Stimulated activated CD8-positive, alpha-beta memory T cell treated with anti-CD3 and anti-CD28 coated beads, Interleukin-15, amount 100 ng/mL, for 24 hours (primary cell): ENCODE data around the gene EFCAB7.

Experiments
- DNase-seq: peaks from one replicate; pipeline ENCODE4 v3.0.0-alpha.2; 2020; ENCODE audit warnings: low read depth

The EFCAB7 gene, protein sequence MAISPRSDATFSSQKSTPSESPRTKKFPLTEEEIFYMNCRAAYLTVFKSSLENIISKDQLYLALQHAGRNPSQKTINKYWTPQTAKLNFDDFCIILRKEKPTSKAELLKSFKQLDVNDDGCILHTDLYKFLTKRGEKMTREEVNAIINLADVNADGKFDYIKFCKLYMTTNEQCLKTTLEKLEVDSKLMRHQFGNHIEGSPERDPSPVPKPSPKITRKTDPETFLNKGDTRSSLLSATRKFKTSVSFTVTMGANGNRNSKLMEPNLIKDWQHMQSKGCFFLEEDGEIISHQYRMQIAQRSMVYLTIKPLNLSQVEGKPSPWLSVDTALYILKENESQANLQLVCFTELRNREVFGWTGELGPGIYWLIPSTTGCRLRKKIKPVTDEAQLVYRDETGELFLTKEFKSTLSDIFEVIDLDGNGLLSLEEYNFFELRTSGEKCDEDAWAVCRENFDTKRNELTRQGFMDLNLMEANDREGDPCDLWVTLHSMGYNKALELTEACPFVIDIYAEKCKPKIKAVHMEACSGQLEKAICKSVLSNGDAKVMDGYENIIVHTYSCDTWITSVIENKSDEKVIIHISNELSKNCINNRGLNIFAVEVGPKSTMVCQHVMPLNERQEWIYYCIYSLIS

GRCh38 chr1:63522891-63523728 lies at the start of gene EFCAB7, which contains the start of gene ITGB3BP:
EFCAB7 (plus strand) TSS chr1:63523525; CDS start chr1:63525573, 2,048 bp downstream.
ITGB3BP (minus strand) TSS chr1:63523225; CDS start chr1:63523133, 92 bp downstream.
- DNase-seq: peak; percentile 63

GRCh38 chr1:63475761-63476160 lies 47.6 kb upstream of the EFCAB7 start:
- no peak for DNase-seq

- no peak for DNase-seq
These were observed 43.3 kb upstream of the EFCAB7 start for GRCh38 chr1:63480057-63480456.

DNA sequence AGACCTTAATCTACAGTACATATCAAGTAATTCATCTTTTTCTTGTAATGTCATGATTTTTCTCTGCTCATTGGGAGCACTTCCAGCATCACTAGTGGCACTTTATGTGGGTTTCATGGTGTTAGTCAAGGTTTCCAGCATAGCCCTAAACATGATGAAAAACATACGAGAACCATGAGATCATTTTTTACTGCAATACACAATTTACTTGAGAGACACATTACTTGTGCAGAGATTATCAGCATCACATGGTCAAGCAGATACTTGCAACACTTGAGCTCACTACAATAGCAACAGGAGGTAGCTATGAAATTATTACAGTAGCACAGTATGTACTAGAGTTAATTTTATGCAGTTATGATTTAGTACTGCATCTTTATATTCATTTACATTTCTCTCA lies 36.7 kb upstream of the EFCAB7 start:
- no peak for DNase-seq

- DNase-seq: no peak
These were observed 35.8 kb upstream of the EFCAB7 start for GRCh38 chr1:63487336-63488065.

- no peak for DNase-seq
These were observed 25.7 kb upstream of the EFCAB7 start for GRCh38 chr1:63497577-63497976.

GRCh38 chr1:63498106-63498505 lies 25.2 kb upstream of the EFCAB7 start:
- no peak for DNase-seq

- no peak for DNase-seq
These were observed 22.1 kb upstream of the EFCAB7 start for GRCh38 chr1:63501256-63501655.

DNA sequence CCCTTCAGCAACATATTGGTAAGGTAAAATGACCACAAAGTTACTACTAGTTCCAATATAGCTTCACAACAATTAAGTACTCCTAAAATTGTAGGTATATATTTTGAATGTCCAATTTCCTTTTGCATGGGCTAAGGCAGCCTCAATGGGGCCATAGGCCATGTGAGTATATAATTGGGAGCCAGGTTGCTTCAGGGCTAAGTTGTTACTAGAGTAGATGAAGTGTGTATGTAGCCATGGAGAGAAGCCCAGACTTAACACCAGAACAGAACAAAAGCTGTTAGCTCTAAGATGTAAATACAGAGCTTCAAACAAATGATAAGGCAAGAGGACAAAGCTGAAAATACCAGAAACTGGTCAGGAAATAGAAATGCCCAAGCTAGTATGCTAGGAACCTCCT lies 16.5 kb upstream of the EFCAB7 start:
- no peak for DNase-seq

GRCh38 chr1:63509718-63510117 lies 13.6 kb upstream of the EFCAB7 start:
- no peak for DNase-seq

DNA sequence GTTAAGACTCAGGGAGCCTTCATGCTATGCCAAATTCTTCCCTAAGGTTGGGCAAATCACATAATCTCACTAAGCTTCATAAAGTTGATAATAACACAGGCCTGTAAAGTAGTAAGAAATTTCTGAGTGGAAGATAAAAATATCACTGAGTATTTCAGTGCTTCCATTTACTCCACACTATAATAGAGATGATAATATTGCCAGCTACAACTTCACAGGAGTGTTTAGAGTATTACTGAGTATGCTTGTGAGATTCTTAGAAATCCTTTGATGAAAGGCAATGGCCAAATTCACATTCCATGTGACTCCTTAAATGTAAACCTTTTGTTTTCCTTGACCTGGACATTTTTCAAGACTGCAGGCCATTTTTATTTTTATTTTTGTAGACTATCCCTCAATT lies 10.7 kb upstream of the EFCAB7 start:
- DNase-seq: no peak

DNA sequence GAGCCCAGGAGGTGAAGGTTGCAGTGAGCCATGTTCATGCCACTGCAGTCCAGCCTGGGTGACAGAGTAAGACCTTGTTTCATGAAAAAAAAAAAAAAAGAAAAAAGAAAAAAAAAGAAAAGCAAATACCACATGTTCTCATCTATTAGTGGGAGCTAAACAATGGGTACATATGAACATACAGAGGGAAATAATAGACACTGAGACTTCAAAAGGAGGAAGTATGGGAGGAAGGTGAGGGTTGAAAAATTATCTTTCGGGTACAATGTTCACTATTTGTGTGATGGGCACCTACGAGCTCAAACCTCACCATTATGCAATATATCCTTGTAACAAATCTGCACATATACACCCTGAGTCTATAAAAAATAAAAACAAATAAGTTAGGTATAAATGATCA lies 6.7 kb upstream of the EFCAB7 start:
- DNase-seq: no peak

GRCh38 chr1:63523738-63524137 lies 413 bp downstream of the EFCAB7 start:
- DNase-seq: no peak

DNA sequence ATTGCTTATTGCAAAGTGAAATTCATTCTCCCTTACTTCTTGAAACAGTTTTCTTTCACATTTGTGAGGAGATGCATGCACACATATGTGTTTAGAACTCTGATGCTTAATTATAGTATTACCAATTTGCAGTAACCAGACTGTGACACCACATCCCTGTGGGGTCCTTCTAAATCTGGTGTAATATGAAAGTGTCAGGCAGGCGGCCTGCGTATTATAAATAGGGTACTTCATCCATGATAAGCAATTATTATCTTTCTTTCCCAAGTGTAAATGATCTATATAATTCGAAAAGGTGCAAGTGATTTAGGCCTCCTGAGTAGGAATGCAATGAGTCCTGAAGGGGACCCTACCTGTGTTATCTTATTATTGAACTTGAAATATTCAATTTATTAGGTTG lies 876 bp downstream of the EFCAB7 start:
- DNase-seq: no peak

GRCh38 chr1:63532727-63533126 lies 9.4 kb downstream of the EFCAB7 start:
- DNase-seq: no peak

DNA sequence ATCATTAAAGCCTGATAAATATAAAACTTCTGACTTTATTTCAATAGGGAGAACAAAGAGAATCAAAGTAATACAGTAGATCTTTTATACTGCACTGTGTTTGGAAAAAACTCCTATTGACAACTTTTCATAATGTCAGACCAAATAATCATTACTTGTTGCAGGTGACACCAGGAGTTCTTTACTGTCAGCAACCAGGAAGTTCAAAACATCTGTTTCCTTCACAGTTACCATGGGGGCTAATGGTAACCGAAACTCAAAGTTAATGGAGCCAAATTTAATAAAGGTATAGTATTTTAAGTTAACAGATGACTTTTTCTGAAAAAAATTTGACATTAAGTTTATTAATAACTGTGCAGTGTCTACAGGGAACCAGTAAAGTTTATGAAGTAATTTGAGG lies 10.6 kb downstream of the EFCAB7 start:
- no peak for DNase-seq

- DNase-seq: no peak
These were observed 11.1 kb downstream of the EFCAB7 start for GRCh38 chr1:63534406-63534805.

DNA sequence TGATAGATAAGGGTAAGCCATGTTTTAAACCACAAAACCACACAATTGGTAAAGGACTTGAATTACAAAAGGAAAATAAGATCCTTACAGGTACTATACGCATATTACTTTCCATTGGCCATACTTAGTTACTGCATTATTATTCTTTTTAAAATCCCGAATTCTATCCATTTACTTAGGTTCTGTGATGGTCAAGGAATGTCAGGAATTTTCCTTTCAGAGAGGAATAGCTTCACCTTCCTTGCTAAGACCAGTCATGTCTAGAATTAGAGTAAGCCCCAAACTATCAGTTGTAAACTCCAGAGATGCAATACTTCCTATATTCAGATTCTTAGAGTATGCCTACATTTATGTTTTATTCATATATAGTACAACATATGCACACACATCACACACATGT lies 13.7 kb downstream of the EFCAB7 start:
- no peak for DNase-seq

DNA sequence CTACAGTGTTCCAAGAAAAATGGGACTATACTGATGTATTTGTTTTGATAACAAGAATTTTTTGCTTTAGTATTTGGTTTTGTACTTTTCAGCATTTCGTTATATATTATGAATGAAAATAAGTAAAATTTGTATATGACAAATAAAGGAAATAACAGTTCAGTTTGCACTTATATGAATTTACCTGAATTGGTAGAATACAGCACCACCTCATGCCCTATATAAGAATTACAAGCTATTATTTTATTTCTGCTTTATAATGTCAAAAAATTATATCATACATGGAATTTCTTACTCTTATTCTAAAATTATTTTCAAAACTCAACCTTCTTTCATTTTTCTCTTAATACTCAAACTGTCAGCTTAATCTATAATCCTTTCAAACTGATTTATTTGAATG lies 14.6 kb downstream of the EFCAB7 start:
- no peak for DNase-seq

DNA sequence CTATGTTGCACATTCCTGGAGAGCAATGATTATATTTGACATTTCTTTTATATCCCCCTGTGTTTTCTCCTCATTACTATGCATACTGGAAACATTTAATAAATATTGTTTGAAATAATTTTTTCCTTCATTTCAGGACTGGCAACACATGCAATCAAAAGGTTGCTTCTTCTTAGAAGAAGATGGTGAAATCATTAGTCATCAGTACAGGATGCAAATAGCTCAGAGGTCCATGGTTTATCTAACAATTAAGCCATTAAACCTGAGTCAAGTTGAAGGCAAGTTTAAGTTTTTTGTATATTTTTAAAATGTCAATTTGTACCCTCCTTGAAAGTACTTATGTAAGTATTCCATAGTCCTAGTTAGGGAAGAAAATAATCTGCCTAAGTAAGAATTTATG lies 22.5 kb downstream of the EFCAB7 start:
- no peak for DNase-seq

DNA sequence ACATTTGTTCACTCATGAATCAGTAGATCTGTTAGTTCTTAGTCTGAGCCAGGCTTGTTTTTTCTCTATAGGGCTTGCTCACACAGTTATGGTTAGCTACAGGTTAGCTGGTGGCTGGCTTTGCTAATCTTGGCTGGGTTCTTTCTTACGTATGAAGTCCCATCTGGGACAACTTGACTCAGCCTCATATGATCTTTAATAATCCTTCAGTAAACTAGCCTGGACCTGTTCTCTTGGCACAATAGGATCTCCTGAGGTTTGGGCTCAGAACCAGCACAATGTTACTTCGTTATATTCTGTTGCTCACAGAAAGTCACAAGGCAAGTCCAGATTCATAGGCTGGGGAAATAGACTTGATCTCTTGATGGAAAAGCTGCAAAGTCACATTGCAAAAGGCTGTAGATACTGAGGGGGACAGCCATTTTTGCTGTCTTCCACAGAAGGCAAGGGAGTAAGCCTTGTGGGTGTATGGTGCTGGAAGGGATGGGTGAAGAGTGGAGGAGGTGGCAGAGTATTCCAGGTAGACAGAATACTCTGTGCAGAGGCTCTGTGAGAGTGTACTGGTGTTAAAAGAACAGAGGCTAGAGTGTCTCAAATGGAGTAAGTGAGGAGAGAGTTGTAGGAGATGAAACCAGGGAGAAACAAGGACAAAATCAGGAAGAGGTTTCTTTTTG lies 24.4 kb downstream of the EFCAB7 start:
- no peak for DNase-seq
